SU-DHL-6 (cell line): ENCODE measurements around the gene SHISA5.
A peak's percentile ranks its signal among the peaks of the same experiment; 100 is the strongest.

Experiments used
- H2AFZ ChIP-seq: fragments of 200-600 bp; sonication (generic); 2 replicates; pipeline ENCODE4 v1.6.1; 2014; ENCODE audit warnings: low read depth, mild to moderate bottlenecking, moderate library complexity, mixed read lengths, antibody characterized with exemption, low read length; ENCODE audit not compliant: severe bottlenecking
- H3F3A ChIP-seq: fragments of 200-600 bp; shearing (Covaris generic); 2 replicates; pipeline ENCODE4 v1.6.0; 2016; ENCODE audit warnings: antibody characterized with exemption, mild to moderate bottlenecking; ENCODE audit not compliant: insufficient read depth
- H3K27ac ChIP-seq: fragments of 200-600 bp; sonication (generic); 2 replicates; pipeline ENCODE4 v1.5.1; 2016; ENCODE audit warnings: low read depth, mild to moderate bottlenecking, low read length, moderate library complexity, mixed read lengths
- H3K27me3 ChIP-seq: fragments of 200-600 bp; sonication (generic), shearing (Covaris generic); 2 replicates; pipeline ENCODE4 v1.6.0; 2014; ENCODE audit warnings: mild to moderate bottlenecking, low read length
- H3K36me3 ChIP-seq: fragments of 200-600 bp; sonication (generic); 2 replicates; pipeline ENCODE4 v1.6.1; 2014; ENCODE audit warnings: mild to moderate bottlenecking, low read length, mixed read lengths
- H3K4me2 ChIP-seq: fragments of 300-600, 200-600 bp; shearing (Covaris generic), sonication (generic); 2 replicates; pipeline ENCODE4 v1.6.0; 2014; ENCODE audit warnings: low read length, low read depth, mild to moderate bottlenecking; ENCODE audit not compliant: poor library complexity, severe bottlenecking
- H3K4me3 ChIP-seq: fragments of 200-600 bp; sonication (generic); 2 replicates; pipeline ENCODE4 v1.5.1; 2014; ENCODE audit warnings: antibody characterized with exemption, low read length, mild to moderate bottlenecking, mixed read lengths; ENCODE audit not compliant: insufficient read depth, poor library complexity, severe bottlenecking
- H3K79me2 ChIP-seq: fragments of 200-600 bp; sonication (generic); 2 replicates; pipeline ENCODE4 v1.6.1; 2014; ENCODE audit warnings: mild to moderate bottlenecking, low read length, moderate library complexity; ENCODE audit not compliant: insufficient read depth
- H3K9ac ChIP-seq: fragments of 200-600 bp; sonication (generic); 2 replicates; pipeline ENCODE4 v1.7.0; 2014; ENCODE audit warnings: mild to moderate bottlenecking, low read length
- H3K9me2 ChIP-seq: fragments of 200-600 bp; sonication (generic); replicated peaks from 2 replicates; pipeline ENCODE4 v1.6.1; 2014; ENCODE audit warnings: low read length; ENCODE audit not compliant: insufficient read depth
- H3K9me3 ChIP-seq: fragments of 200-600 bp; sonication (generic); 2 replicates; pipeline ENCODE4 v1.6.1; 2014; ENCODE audit warnings: low read length, mixed read lengths; ENCODE audit not compliant: insufficient read depth
- H4K20me1 ChIP-seq: fragments of 200-600 bp; sonication (generic); 2 replicates; pipeline ENCODE4 v1.6.1; 2014; ENCODE audit warnings: low read depth, mild to moderate bottlenecking, antibody characterized with exemption, low read length, moderate library complexity, mixed read lengths
- EZH2phosphoT487 ChIP-seq: fragments of 200-600 bp; sonication (generic), shearing (Covaris generic); conservative IDR thresholded peaks from 2 replicates; pipeline ENCODE4 v1.6.1; 2018; ENCODE audit warnings: mild to moderate bottlenecking, antibody characterized with exemption, low read length, moderate library complexity, mixed read lengths
- TF ChIP-seq, protein P1 (sequence below): fragments of 200-600 bp; sonication (generic); IDR thresholded peaks from one replicate; pipeline ENCODE4 v1.5.1; 2017; ENCODE audit warnings: antibody characterized with exemption, mild to moderate bottlenecking, low read length, moderate library complexity; ENCODE audit not compliant: insufficient read depth, poor library complexity, severe bottlenecking

The SHISA5 gene

DNA sequence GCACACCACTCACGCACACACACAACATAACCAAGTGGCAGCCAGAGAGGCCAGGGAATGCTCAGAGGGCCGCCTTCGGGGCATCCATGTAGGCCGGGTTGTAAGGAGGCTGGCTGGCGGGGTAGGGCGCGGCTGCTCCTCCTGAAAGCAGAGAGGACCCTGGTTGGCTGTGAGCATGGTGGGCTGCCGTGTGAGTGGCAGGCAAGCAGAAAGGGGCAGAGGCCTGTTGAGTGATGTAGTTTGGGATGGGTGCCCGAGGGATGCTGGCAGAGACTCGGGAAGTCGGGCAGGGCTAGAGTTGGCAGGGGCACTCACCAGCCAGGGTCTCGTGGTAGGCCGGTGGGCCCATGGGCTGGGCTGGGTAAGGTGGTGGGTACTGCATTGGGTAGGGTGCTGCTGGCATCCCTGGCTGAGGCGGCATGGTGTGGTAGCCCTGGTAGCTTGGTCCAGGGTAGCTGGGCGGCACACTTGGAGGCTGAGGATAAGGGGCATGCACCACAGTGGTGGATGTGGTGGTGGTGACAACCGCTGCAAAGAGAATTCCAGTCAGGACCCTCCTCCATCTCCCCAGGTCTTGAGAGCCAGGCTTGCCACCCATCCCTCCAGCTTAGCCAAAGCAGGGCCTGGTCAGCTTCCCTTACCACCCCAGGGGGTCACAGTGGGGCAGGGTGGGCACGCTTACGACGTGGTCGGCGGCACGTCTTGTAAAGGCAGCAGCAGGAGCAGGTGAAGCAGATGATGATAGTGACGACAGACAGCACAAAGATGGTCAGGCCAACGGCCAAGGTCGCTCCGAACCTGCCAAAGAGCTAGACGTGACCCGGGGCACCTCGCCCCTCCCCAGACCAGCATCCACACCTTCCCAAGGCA is 34.7 kb downstream of the SHISA5 start:
- no peaks in the 10 kb centered on the region for H4K20me1 ChIP-seq
- peak overlapping the region; percentile 28 for H3K4me2 ChIP-seq
- H3K27me3 ChIP-seq = no peaks in the 10 kb centered on the region
- H3K27ac ChIP-seq = peak overlapping the region; percentile 61
- no peaks in the 10 kb centered on the region for H3K36me3 ChIP-seq
- no peak for TF ChIP-seq EZH2phosphoT487
- TF ChIP-seq, protein P1, sequence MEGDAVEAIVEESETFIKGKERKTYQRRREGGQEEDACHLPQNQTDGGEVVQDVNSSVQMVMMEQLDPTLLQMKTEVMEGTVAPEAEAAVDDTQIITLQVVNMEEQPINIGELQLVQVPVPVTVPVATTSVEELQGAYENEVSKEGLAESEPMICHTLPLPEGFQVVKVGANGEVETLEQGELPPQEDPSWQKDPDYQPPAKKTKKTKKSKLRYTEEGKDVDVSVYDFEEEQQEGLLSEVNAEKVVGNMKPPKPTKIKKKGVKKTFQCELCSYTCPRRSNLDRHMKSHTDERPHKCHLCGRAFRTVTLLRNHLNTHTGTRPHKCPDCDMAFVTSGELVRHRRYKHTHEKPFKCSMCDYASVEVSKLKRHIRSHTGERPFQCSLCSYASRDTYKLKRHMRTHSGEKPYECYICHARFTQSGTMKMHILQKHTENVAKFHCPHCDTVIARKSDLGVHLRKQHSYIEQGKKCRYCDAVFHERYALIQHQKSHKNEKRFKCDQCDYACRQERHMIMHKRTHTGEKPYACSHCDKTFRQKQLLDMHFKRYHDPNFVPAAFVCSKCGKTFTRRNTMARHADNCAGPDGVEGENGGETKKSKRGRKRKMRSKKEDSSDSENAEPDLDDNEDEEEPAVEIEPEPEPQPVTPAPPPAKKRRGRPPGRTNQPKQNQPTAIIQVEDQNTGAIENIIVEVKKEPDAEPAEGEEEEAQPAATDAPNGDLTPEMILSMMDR = no peak
- no peak overlapping the region for H2AFZ ChIP-seq
- peaks cover 22% of the 10 kb centered on the region; the same call in 1 of the 2 replicates for H3K79me2 ChIP-seq
- peak overlapping the region; percentile 36; the same call in 1 of the 2 replicates for H3K9ac ChIP-seq
- no peaks in the 10 kb centered on the region for H3K9me2 ChIP-seq
- H3K9me3 ChIP-seq = no peaks in the 10 kb centered on the region
- H3F3A ChIP-seq = peaks cover 23% of the 10 kb centered on the region
- H3K4me3 ChIP-seq = no peak overlapping the region

DNA sequence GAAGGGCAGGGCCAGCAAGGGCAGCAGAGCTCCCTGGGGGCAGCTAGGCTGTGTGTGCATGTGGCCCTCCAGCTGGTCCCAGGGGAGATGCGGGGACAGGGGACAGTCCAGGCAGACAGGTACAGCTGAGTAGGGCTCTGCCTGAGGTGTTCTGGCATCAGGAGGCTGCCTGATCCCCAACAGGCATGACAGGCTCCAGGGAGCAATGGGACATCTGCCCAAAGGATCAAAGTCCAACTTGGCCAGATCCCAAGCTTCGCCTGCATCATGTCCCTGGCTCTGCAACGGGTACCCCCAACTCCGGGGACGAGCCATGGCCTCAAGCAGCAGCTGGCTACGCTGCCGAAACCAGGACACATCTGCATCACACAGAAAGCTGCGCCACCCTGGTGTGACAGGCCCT is 35.6 kb downstream of the SHISA5 start:
- peaks cover 22% of the 10 kb centered on the region; the same call in 1 of the 2 replicates for H3K79me2 ChIP-seq
- no peaks in the 10 kb centered on the region for H4K20me1 ChIP-seq
- no peak overlapping the region; the same call in 1 of the 2 replicates for H3K9ac ChIP-seq
- no peaks in the 10 kb centered on the region for H3K9me3 ChIP-seq
- no peaks in the 10 kb centered on the region for H3K36me3 ChIP-seq
- H2AFZ ChIP-seq = no peak overlapping the region
- no peaks in the 10 kb centered on the region for H3K27me3 ChIP-seq
- H3K9me2 ChIP-seq = no peaks in the 10 kb centered on the region
- TF ChIP-seq, protein P1 = no peak
- no peak for TF ChIP-seq EZH2phosphoT487
- H3K4me2 ChIP-seq = peak overlapping the region; percentile 90
- H3K27ac ChIP-seq = no peak overlapping the region
- H3F3A ChIP-seq = peaks cover 17% of the 10 kb centered on the region
- H3K4me3 ChIP-seq = no peak overlapping the region

DNA sequence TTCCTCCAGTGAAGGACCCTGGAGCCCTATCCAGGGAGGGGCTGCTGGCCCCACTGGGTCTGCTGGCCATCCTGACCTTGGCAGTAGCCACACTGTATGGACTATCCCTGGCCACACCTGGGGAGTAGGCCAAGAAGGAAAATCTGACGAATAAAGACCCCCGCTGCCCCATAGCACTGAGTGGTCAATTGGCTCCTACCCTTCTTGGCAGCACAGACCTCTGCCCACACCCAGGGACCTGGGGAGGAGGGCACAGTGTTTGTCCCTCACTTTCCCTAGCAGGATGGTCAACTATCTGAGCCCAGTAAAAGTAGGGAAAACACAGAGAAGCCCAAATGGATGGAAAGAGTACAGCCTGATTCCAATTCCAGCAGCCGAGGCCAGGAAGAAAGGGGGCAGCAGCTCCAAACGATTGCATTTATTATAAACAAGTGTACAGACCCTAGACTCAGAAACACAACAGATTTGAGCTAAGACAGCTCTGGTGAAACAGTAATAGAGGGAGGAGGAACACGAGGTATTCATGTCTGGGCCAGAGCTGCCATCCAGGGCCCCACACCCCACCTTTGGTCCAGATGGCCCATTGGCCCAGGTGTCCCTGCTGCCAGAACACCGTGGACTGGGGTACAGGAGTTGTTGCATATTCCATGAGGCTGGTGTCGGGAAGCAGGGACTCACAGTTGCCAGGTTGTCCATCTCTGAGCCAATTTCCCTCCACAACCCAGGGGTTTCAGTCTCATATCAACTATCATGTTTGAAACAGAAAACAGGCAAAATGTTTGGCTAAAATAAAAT is 36.3 kb downstream of the SHISA5 start:
- Histone ChIP-seq H3F3A (peaks cover 13% of the 10 kb centered on the region; the same call in 1 of the 2 replicates), H3K27ac (peak overlapping the region; percentile 6; the same call in 1 of the 2 replicates), H3K9ac (peak overlapping the region; percentile 89), H3K9me3 (no peaks in the 10 kb centered on the region), H3K4me3 (peak overlapping the region; percentile 69), H3K27me3 (no peaks in the 10 kb centered on the region), H3K4me2 (peak overlapping the region; percentile 90), H2AFZ (no peak overlapping the region), H4K20me1 (no peaks in the 10 kb centered on the region), H3K79me2 (peaks cover 22% of the 10 kb centered on the region; the same call in 1 of the 2 replicates), H3K9me2 (no peaks in the 10 kb centered on the region), H3K36me3 (no peaks in the 10 kb centered on the region)
- TF ChIP-seq EZH2phosphoT487 = no peak
- TF ChIP-seq, protein P1 = no peak
